A673 (cell line): ENCODE results near the gene PIAS1.
"Not testable (repeated sequence)": the region's sequence is repeated elsewhere in the genome, so short reads cannot be mapped to it uniquely, and the experiment has no call there.

Experiments
- EZH2 ChIP-seq: fragments of 200-600 bp; sonication (generic); IDR thresholded peaks from 2 replicates; pipeline ENCODE4 v1.6.1; 2017; ENCODE audit warnings: borderline replicate concordance, low read depth, mild to moderate bottlenecking, mixed read lengths, antibody characterized with exemption, low read length; ENCODE audit not compliant: poor library complexity, severe bottlenecking
- TF ChIP-seq, protein P1 (sequence below): fragments of 300-800, 200-600 bp; sonication (generic); conservative IDR thresholded peaks from 2 replicates; pipeline ENCODE4 v1.5.1; 2017; ENCODE audit warnings: low read depth, mild to moderate bottlenecking, antibody characterized with exemption, low read length, moderate library complexity, mixed read lengths

- TF ChIP-seq EZH2, result not testable (repeated sequence)
- TF ChIP-seq, protein P1, sequence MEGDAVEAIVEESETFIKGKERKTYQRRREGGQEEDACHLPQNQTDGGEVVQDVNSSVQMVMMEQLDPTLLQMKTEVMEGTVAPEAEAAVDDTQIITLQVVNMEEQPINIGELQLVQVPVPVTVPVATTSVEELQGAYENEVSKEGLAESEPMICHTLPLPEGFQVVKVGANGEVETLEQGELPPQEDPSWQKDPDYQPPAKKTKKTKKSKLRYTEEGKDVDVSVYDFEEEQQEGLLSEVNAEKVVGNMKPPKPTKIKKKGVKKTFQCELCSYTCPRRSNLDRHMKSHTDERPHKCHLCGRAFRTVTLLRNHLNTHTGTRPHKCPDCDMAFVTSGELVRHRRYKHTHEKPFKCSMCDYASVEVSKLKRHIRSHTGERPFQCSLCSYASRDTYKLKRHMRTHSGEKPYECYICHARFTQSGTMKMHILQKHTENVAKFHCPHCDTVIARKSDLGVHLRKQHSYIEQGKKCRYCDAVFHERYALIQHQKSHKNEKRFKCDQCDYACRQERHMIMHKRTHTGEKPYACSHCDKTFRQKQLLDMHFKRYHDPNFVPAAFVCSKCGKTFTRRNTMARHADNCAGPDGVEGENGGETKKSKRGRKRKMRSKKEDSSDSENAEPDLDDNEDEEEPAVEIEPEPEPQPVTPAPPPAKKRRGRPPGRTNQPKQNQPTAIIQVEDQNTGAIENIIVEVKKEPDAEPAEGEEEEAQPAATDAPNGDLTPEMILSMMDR, result not testable (repeated sequence)
Measured at GRCh38 chr15:68058970-68059369, 4.9 kb downstream of the PIAS1 start.
